Muscle of leg (tissue), 11 donors: ENCODE results near the gene ST6GAL2. TPM values are rescaled to one million over a fixed set of nuclear protein-coding genes. Genes with fewer than 3 reads are reported as not detected.
A peak's percentile ranks its signal among the peaks of the same experiment; 100 is the strongest.

ENCODE experiments used
- DNase-seq: peaks from one replicate; pipeline ENCODE4 v3.0.0; 2013
- H3K27ac ChIP-seq: one replicate; pipeline ENCODE4 v1.5.1; 2013; ENCODE audit warnings: mild to moderate bottlenecking, low read length, control low read depth
- H3K27me3 ChIP-seq: one replicate; pipeline ENCODE4 v1.6.1; 2013; ENCODE audit warnings: low read length; ENCODE audit not compliant: control insufficient read depth, insufficient read depth
- H3K36me3 ChIP-seq: one replicate; pipeline ENCODE4 v1.6.1; 2013; ENCODE audit warnings: low read length; ENCODE audit not compliant: control insufficient read depth, insufficient read depth
- H3K4me1 ChIP-seq: one replicate; pipeline ENCODE4 v1.6.1; 2013; ENCODE audit warnings: low read length; ENCODE audit not compliant: control insufficient read depth, insufficient read depth
- H3K4me3 ChIP-seq: one replicate; pipeline ENCODE4 v1.5.1; 2013; ENCODE audit warnings: low read length, control low read depth
- H3K9me3 ChIP-seq: replicated peaks from 2 replicates; pipeline ENCODE4 v1.6.1; 2013; ENCODE audit warnings: low read depth, low read length; ENCODE audit not compliant: control insufficient read depth
- WGBS: methylation state at CpG from one replicate; pipeline ENCODE4 v1.1.5; 2013; ENCODE audit warnings: missing lambda C conversion rate; ENCODE audit not compliant: insufficient coverage; 5-methylcytosine and 5-hydroxymethylcytosine counted together
- polyA plus RNA-seq, 8 donors: library from polyadenylated mRNA; unstranded; fragments of 120-200 nt; gene quantifications; one replicate each; pipeline versions ENCODE4 v1.2.1 to v1.2.3, GENCODE V29; 2013; ENCODE audit warnings: inconsistent platforms in 1 of 8, low replicate concordance in 1 of 8; ENCODE audit not compliant: insufficient read length in 8 of 8, insufficient read depth in 1 of 8
- total RNA-seq: library from RNA; stranded (reverse); fragments of 120-200 nt; gene quantifications from one replicate; pipeline ENCODE4 v1.2.4, GENCODE V29; 2013

ST6GAL2 gene
- total and polyA plus RNA-seq, 9 donors, result 2.5 to 5.5 (median 4.8) TPM

- peaks cover 24% of the 10 kb centered on the region for H3K27me3 ChIP-seq
- H3K36me3 ChIP-seq, result no peaks in the 10 kb centered on the region
- no peak overlapping the region for H3K4me3 ChIP-seq
- DNase-seq, result no peak
- no peaks in the 10 kb centered on the region for H3K9me3 ChIP-seq
- 31% methylated on average over 3 of the region's 5 CpGs for WGBS
- no peak overlapping the region for H3K27ac ChIP-seq
- peaks cover 11% of the 10 kb centered on the region for H3K4me1 ChIP-seq
Observed at GRCh38 chr2:106890606-106891005, 4.6 kb upstream of the ST6GAL2 start.

GRCh38 chr2:106886916-106887758, 1.2 kb upstream of the ST6GAL2 start:
- under 1% methylated on average over 54 of the region's 71 CpGs for WGBS
- H3K36me3 ChIP-seq, result no peaks in the 10 kb centered on the region
- peak; percentile 50 for DNase-seq
- no peak overlapping the region for H3K27ac ChIP-seq
- H3K27me3 ChIP-seq, result peaks cover 32% of the 10 kb centered on the region
- H3K9me3 ChIP-seq, result no peaks in the 10 kb centered on the region
- peaks cover 12% of the 10 kb centered on the region for H3K4me1 ChIP-seq
- H3K4me3 ChIP-seq, result peak overlapping the region; percentile 63

- Histone ChIP-seq H3K27ac (no peak overlapping the region), H3K4me3 (peak overlapping the region; percentile 56), H3K9me3 (no peaks in the 10 kb centered on the region), H3K27me3 (peaks cover 30% of the 10 kb centered on the region), H3K4me1 (peaks cover 12% of the 10 kb centered on the region), H3K36me3 (no peaks in the 10 kb centered on the region)
- peak; percentile 57 for DNase-seq
- 0% methylated on average over 4 of the region's 10 CpGs for WGBS
Observed at GRCh38 chr2:106885329-106885728, 638 bp downstream of the ST6GAL2 start.

- WGBS, result 100% methylated on average over 1 of the region's 3 CpGs
- Histone ChIP-seq H3K27me3 (peaks cover 25% of the 10 kb centered on the region), H3K9me3 (no peaks in the 10 kb centered on the region), H3K4me1 (peaks cover 12% of the 10 kb centered on the region), H3K27ac (no peak overlapping the region), H3K4me3 (no peak overlapping the region), H3K36me3 (no peaks in the 10 kb centered on the region)
- DNase-seq, result no peak
Observed at GRCh38 chr2:106882673-106883072, 3.3 kb downstream of the ST6GAL2 start.

- Histone ChIP-seq H3K36me3 (no peaks in the 10 kb centered on the region), H3K27ac (no peak overlapping the region)
- DNase-seq, result no peak
Observed at GRCh38 chr2:106878206-106878605, 7.8 kb downstream of the ST6GAL2 start.

GRCh38 chr2:106876699-106877098, 9.3 kb downstream of the ST6GAL2 start:
- H3K27ac ChIP-seq, result no peak overlapping the region
- H3K27me3 ChIP-seq, result no peaks in the 10 kb centered on the region
- no peak for DNase-seq
- H3K4me3 ChIP-seq, result no peak overlapping the region
- no peaks in the 10 kb centered on the region for H3K36me3 ChIP-seq
- no peaks in the 10 kb centered on the region for H3K4me1 ChIP-seq
- WGBS, result 81% methylated on average over 3 of the region's 5 CpGs
- no peaks in the 10 kb centered on the region for H3K9me3 ChIP-seq

More at GRCh38 chr2:106878206-106878605, 7.8 kb downstream of the ST6GAL2 start:
- Histone ChIP-seq H3K27me3 (peaks cover 2% of the 10 kb centered on the region), H3K9me3 (no peaks in the 10 kb centered on the region), H3K4me3 (no peak overlapping the region), H3K4me1 (no peaks in the 10 kb centered on the region)
- WGBS, result 98% methylated on average over 3 of the region's 4 CpGs

GRCh38 chr2:106869512-106870275, 16.3 kb downstream of the ST6GAL2 start:
- H3K36me3 ChIP-seq, result no peaks in the 10 kb centered on the region
- 79% methylated on average over 7 of the region's 8 CpGs for WGBS
- DNase-seq, result no peak
- no peak overlapping the region for H3K4me3 ChIP-seq
- H3K27me3 ChIP-seq, result peaks cover 2% of the 10 kb centered on the region
- no peak overlapping the region for H3K27ac ChIP-seq
- no peaks in the 10 kb centered on the region for H3K9me3 ChIP-seq
- no peaks in the 10 kb centered on the region for H3K4me1 ChIP-seq

- Histone ChIP-seq H3K4me3 (no peak overlapping the region), H3K27ac (no peak overlapping the region), H3K4me1 (no peaks in the 10 kb centered on the region), H3K9me3 (no peaks in the 10 kb centered on the region), H3K27me3 (peaks cover 2% of the 10 kb centered on the region), H3K36me3 (no peaks in the 10 kb centered on the region)
- peak; percentile 16 for DNase-seq
- WGBS, result 17% methylated on average over 2 of the region's 7 CpGs
Observed at GRCh38 chr2:106868275-106868674, 17.7 kb downstream of the ST6GAL2 start.

- 54% methylated on average over 9 of the region's 10 CpGs for WGBS
- no peak overlapping the region for H3K4me3 ChIP-seq
- H3K36me3 ChIP-seq, result no peaks in the 10 kb centered on the region
- no peak overlapping the region for H3K27ac ChIP-seq
- H3K9me3 ChIP-seq, result no peaks in the 10 kb centered on the region
- no peak for DNase-seq
- H3K4me1 ChIP-seq, result no peaks in the 10 kb centered on the region
- peaks cover 2% of the 10 kb centered on the region for H3K27me3 ChIP-seq
Observed at GRCh38 chr2:106867196-106867953, 18.6 kb downstream of the ST6GAL2 start.

GRCh38 chr2:106866641-106867040, 19.3 kb downstream of the ST6GAL2 start:
- Histone ChIP-seq H3K36me3 (no peaks in the 10 kb centered on the region), H3K9me3 (no peaks in the 10 kb centered on the region), H3K4me3 (no peak overlapping the region), H3K27ac (no peak overlapping the region), H3K4me1 (no peaks in the 10 kb centered on the region), H3K27me3 (peaks cover 2% of the 10 kb centered on the region)
- WGBS, result no CpG with 5 or more reads among the region's 3 CpGs
- DNase-seq, result no peak
